Thoracic aorta (tissue), 2 donors: ENCODE results near the gene ARSB. TPM values are rescaled to one million over a fixed set of nuclear protein-coding genes. Genes with fewer than 3 reads are reported as not detected.
"Not testable (repeated sequence)": the region's sequence is repeated elsewhere in the genome, so short reads cannot be mapped to it uniquely, and the experiment has no call there.

Experiments used
- ATAC-seq: fragments of 150-250 bp; one replicate; pipeline ENCODE4 v1.8.0; 2017; ENCODE audit warnings: low read depth; ENCODE audit not compliant: insufficient number of reproducible peaks, low FRiP score
- DNase-seq: peaks from one replicate; pipeline ENCODE4 v3.0.0-alpha.2; 2020; ENCODE audit warnings: low spot score
- H3K27ac ChIP-seq, 2 donors: fragments of 200-600 bp; sonication (generic); 1 replicate in 1 of 2; 2 replicates in 1 of 2; pipeline ENCODE4 v1.5.1; 2016; ENCODE audit warnings: mild to moderate bottlenecking in 2 of 2, moderate library complexity in 2 of 2
- H3K27me3 ChIP-seq: fragments of 200-600 bp; sonication (generic); replicated peaks from 2 replicates; pipeline ENCODE4 v1.6.0; 2016; ENCODE audit warnings: mild to moderate bottlenecking; ENCODE audit not compliant: insufficient read depth
- H3K36me3 ChIP-seq: fragments of 200-600 bp; sonication (generic); one replicate; pipeline ENCODE4 v1.5.1; 2016
- H3K4me1 ChIP-seq, 2 donors: fragments of 200-600 bp; sonication (generic); 1 replicate in 1 of 2; 2 replicates in 1 of 2; pipeline versions ENCODE4 v1.5.1 to v1.6.0; 2016; ENCODE audit warnings: low read depth in 2 of 2, mild to moderate bottlenecking in 1 of 2; ENCODE audit not compliant: control insufficient read depth in 1 of 2
- H3K4me3 ChIP-seq: fragments of 200-600 bp; sonication (generic); 2 replicates; pipeline ENCODE4 v1.5.1; 2016; ENCODE audit warnings: mild to moderate bottlenecking
- H3K9me3 ChIP-seq: fragments of 200-600 bp; sonication (generic); 2 replicates; pipeline ENCODE4 v1.5.1; 2016
- total RNA-seq, 2 donors: library from RNA; depleted of rRNA; stranded (reverse); fragments of >200 nt; gene quantifications; one replicate each; pipeline versions ENCODE4 v1.1.0 to v1.2.3, GENCODE V29; 2016
- TF ChIP-seq, protein P1 (sequence below): fragments of 200-600 bp; sonication (generic); IDR thresholded peaks from one replicate; pipeline ENCODE4 v1.5.1; 2019; ENCODE audit warnings: antibody characterized with exemption

The ARSB gene
- total RNA-seq, 2 donors from 2014 or later, result 26.1 to 36.0 TPM

DNA sequence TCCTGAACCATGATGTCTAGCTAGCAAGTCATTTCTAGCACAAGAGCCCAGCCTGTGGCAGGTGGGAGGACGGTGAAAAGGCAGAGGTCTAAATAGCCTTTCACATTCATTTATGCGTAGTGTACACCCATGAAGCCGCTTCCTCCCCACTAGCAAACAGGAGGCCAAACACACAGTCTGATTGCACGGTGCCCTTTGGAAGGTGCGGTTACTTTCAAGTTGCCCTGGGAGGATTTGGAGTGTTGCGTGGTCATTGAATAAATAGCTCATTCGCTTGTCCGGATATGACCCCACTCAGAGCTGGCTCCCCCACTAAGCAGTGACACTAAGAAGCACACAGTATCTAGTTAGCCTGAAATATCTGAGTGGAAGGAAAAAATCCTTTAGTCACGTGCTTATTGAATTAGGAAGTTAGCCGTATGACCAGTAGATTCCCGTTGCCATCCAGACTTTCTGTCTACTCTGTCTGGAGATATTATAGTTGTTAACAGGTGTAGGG lies 664 bp upstream of the ARSB start:
- ATAC-seq, result peak; percentile 19
- Histone ChIP-seq H3K27me3 (no peaks in the 10 kb centered on the region), H3K9me3 (no peaks in the 10 kb centered on the region), H3K4me1 (peaks cover 12 to 13% of the 10 kb centered on the region in 2 donors), H3K36me3 (no peaks in the 10 kb centered on the region), H3K27ac (peak overlapping the region; percentile 92 to 95), H3K4me3 (peak overlapping the region; percentile 78)
- TF ChIP-seq, protein P1, sequence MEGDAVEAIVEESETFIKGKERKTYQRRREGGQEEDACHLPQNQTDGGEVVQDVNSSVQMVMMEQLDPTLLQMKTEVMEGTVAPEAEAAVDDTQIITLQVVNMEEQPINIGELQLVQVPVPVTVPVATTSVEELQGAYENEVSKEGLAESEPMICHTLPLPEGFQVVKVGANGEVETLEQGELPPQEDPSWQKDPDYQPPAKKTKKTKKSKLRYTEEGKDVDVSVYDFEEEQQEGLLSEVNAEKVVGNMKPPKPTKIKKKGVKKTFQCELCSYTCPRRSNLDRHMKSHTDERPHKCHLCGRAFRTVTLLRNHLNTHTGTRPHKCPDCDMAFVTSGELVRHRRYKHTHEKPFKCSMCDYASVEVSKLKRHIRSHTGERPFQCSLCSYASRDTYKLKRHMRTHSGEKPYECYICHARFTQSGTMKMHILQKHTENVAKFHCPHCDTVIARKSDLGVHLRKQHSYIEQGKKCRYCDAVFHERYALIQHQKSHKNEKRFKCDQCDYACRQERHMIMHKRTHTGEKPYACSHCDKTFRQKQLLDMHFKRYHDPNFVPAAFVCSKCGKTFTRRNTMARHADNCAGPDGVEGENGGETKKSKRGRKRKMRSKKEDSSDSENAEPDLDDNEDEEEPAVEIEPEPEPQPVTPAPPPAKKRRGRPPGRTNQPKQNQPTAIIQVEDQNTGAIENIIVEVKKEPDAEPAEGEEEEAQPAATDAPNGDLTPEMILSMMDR, result no peak
- no peak for DNase-seq

DNA sequence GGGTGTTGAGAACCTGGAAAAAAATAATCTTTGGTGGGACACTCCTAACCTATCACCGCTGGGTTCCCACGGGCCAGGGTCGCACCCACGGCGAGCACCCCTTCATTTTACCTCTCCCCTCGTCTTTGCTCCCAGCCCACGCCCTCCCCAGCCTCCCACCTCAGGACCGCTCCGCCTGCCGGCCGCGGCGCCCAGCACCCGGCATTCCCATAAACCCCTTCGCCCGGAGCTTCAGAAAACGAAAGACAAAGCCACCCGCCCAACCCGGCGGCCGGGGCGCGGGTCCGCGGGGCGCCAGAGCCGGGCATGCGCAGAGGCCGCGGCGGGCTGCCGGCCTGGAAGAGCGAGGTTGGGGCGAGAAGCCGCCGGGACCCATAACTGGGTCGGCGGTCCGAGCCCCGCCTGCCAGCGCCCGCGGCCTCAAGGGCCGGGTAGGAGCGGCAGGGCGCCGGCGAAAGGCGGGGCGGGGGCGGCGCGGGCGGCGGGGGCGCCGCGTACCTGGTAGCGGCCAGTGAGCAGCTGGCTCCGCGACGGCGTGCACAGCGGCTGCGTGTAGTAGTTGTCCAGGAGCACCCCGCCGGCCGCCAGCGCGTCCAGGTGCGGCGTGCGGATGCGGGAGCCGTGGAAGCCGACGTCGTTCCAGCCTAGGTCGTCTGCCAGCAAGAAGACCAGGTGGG lies 533 bp downstream of the ARSB start:
- TF ChIP-seq, protein P1, result peak; percentile 38
- peak overlapping the region; percentile 92 to 95 for H3K27ac ChIP-seq
- DNase-seq (peak; percentile 32), ATAC-seq (peak; percentile 83)
- H3K4me1 ChIP-seq, result peaks cover 12 to 13% of the 10 kb centered on the region in 2 donors
- no peaks in the 10 kb centered on the region for H3K9me3 ChIP-seq
- H3K27me3 ChIP-seq, result no peaks in the 10 kb centered on the region
- peak overlapping the region; percentile 78 for H3K4me3 ChIP-seq
- no peaks in the 10 kb centered on the region for H3K36me3 ChIP-seq

GRCh38 chr5:78983601-78984438 lies 1.3 kb downstream of the ARSB start:
- ATAC-seq, result no peak

DNA sequence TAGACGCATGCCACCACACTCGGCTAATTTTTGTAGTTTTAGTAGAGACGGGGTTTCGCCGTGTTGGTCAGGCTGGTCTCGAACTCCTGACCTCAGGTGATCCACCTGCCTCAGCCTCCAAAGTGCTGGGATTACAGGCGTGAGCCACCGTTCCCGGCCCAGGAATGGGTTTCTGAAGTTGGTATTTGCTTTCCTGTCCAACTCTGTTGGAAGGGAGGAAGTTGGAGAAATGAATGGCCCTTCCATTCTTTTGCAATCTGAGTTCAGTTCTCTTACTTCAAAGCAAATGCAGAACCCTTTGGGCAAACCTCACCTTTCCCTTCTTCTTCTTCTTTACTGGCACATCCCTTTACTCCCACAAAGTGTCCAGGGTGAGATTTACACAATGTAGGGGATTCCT lies 1.9 kb downstream of the ARSB start:
- H3K4me3 ChIP-seq, H3K36me3 ChIP-seq, DNase-seq, ATAC-seq, H3K9me3 ChIP-seq, H3K27me3 ChIP-seq: not testable (repeated sequence)
- Histone ChIP-seq H3K27ac (peak overlapping the region; percentile 92 to 95), H3K4me1 (peaks cover 12 to 13% of the 10 kb centered on the region in 2 donors)

More at GRCh38 chr5:78983601-78984438, 1.3 kb downstream of the ARSB start:
- H3K9me3 ChIP-seq, result no peaks in the 10 kb centered on the region
- peak overlapping the region; percentile 78 for H3K4me3 ChIP-seq
- TF ChIP-seq, protein P1, result no peak
- no peaks in the 10 kb centered on the region for H3K36me3 ChIP-seq
- no peaks in the 10 kb centered on the region for H3K27me3 ChIP-seq
- no peak for DNase-seq
- H3K4me1 ChIP-seq, result peaks cover 12 to 13% of the 10 kb centered on the region in 2 donors
- H3K27ac ChIP-seq, result peak overlapping the region; percentile 92 to 95

DNA sequence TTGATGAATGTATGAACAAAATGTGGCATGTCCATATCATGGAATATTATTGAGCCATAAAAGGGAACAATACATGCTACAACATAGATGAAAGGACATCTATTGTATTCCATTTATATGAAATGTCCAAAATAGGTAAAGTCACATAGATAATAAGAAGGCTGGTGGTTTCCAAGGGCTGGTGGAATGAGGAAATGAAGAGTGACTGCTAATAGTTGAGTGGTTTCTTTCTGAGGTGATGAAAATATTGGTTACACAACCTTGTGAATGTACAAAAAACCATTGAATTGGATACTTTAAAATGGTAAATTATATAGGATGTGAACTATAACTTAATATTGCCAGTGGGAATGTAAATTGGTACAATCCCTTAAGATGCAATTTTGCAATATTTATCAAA lies 5.2 kb downstream of the ARSB start:
- H3K27ac ChIP-seq, result no peak overlapping the region

More for the DNA sequence above, 5.2 kb downstream of the ARSB start:
- no peak overlapping the region for H3K4me3 ChIP-seq
- H3K36me3 ChIP-seq, result no peaks in the 10 kb centered on the region
- H3K9me3 ChIP-seq, result no peaks in the 10 kb centered on the region
- DNase-seq, result no peak
- TF ChIP-seq, protein P1, result no peak
- no peaks in the 10 kb centered on the region for H3K27me3 ChIP-seq
- ATAC-seq, result no peak
- H3K4me1 ChIP-seq, result peaks cover 6 to 8% of the 10 kb centered on the region in 2 donors
